ENCODE results near the gene CDC42BPB. TPM values are rescaled to one million over a fixed set of nuclear protein-coding genes. Genes with fewer than 3 reads are reported as not detected.

The CDC42BPB gene
- polyA plus RNA-seq, 1 of the 3 experiments (the other 2 are of a cell fraction) = 61.6 TPM

- no peak for TF ChIP-seq IRF3 (IDR thresholded peaks at IDR 0.05; ENCODE audit: low read depth, low read length)
These were observed 23.7 kb downstream of the CDC42BPB start (continued) for GRCh38 chr14:103033681-103034096.

GRCh38 chr14:103031956-103032355, 25.4 kb downstream of the CDC42BPB start:
- Histone ChIP-seq H3K79me2 (ENCODE audit: insufficient read depth) (peaks cover 100% of the 10 kb centered on the region), H2AFZ (ENCODE audit: low read depth) (no peak overlapping the region), H3K27me3 (ENCODE audit: insufficient read depth) (no peaks in the 10 kb centered on the region), H4K20me1 (ENCODE audit: insufficient read depth) (peaks cover 96% of the 10 kb centered on the region), H3K4me2 (no peak overlapping the region), H3K4me3 (ENCODE audit: low read depth in 2 of 2, low read length in 1 of 2) (no peak overlapping the region), H3K4me1 (ENCODE audit: control insufficient read depth in 1 of 2, insufficient read depth in 2 of 2, low read depth in 1 of 2, low read length in 1 of 2) (peaks cover 0 to 18% of the 10 kb centered on the region in 2 experiments; a peak in 1 of 4 replicates), H3K9ac (no peak overlapping the region), H3K9me2 (no peaks in the 10 kb centered on the region), H3K36me3 (replicated peaks in 1 of 2; ENCODE audit: control insufficient read depth in 1 of 2, insufficient read depth in 2 of 2, low read length in 1 of 2) (no peaks in the 10 kb centered on the region), H3F3A (replicated peaks; ENCODE audit: insufficient read depth) (peaks cover 16% of the 10 kb centered on the region), H3K9me3 (no peaks in the 10 kb centered on the region), H3K27ac (ENCODE audit: low read depth in 2 of 2, low read length in 1 of 2) (peak overlapping the region in 1 of 2 experiments; percentile 88; a peak in 2 of 4 replicates)
- POLR2A ChIA-PET = no interaction called here
- TF ChIP-seq SMC3 (IDR thresholded peaks at IDR 0.05; ENCODE audit: low read depth, low read length) (no peak), CTCF (IDR thresholded peaks at IDR 0.05) (peak; percentile 23; the same call in 1 of the 2 replicates), RXRA (IDR thresholded peaks at IDR 0.05; ENCODE audit: borderline replicate concordance, low read depth) (no peak)
- CTCF ChIA-PET = interaction anchor here (1.0 to 1.5 kb wide), 6 partner anchors 11 to 42 kb away, joined by 3 to 9 read pairs (median 4); no protein-coding TSS in a partner anchor
- WGBS (ENCODE audit: low lambda C conversion rate) = 86% methylated on average over 9 of the region's 9 CpGs
- peak; percentile 64 for DNase-seq

GRCh38 chr14:103031566-103031911, 25.8 kb downstream of the CDC42BPB start:
- no peak overlapping the region for H3K4me3 ChIP-seq (ENCODE audit: low read depth in 2 of 2, low read length in 1 of 2)
- H3K9me2 ChIP-seq = no peaks in the 10 kb centered on the region
- 59% methylated on average over 4 of the region's 6 CpGs for WGBS (ENCODE audit: low lambda C conversion rate)
- no peaks in the 10 kb centered on the region for H3K36me3 ChIP-seq (replicated peaks in 1 of 2; ENCODE audit: control insufficient read depth in 1 of 2, insufficient read depth in 2 of 2, low read length in 1 of 2)
- H3K79me2 ChIP-seq (ENCODE audit: insufficient read depth) = peaks cover 100% of the 10 kb centered on the region
- H4K20me1 ChIP-seq (ENCODE audit: insufficient read depth) = peaks cover 94% of the 10 kb centered on the region
- H3K9ac ChIP-seq = no peak overlapping the region
- peaks cover 0 to 18% of the 10 kb centered on the region in 2 experiments; a peak in 1 of 4 replicates for H3K4me1 ChIP-seq (ENCODE audit: control insufficient read depth in 1 of 2, insufficient read depth in 2 of 2, low read depth in 1 of 2, low read length in 1 of 2)
- peak; percentile 81 for DNase-seq
- no peaks in the 10 kb centered on the region for H3K27me3 ChIP-seq (ENCODE audit: insufficient read depth)
- H3K4me2 ChIP-seq = no peak overlapping the region
- peaks cover 16% of the 10 kb centered on the region for H3F3A ChIP-seq (replicated peaks; ENCODE audit: insufficient read depth)
- CTCF ChIA-PET = interaction anchor here (1.0 to 1.5 kb wide), 6 partner anchors 11 to 43 kb away, joined by 3 to 9 read pairs (median 4); no protein-coding TSS in a partner anchor
- no peaks in the 10 kb centered on the region for H3K9me3 ChIP-seq
- TF ChIP-seq NRF1 (IDR thresholded peaks at IDR 0.05; ENCODE audit: low read depth, low read length) (no peak), RCOR1 (IDR thresholded peaks at IDR 0.05; ENCODE audit: low read length) (peak; percentile 51; the same call in 1 of the 2 replicates), ELF1 (IDR thresholded peaks at IDR 0.05) (no peak), SIN3A (IDR thresholded peaks at IDR 0.05; ENCODE audit: borderline replicate concordance, low read depth, low read length) (no peak), CTCF (IDR thresholded peaks at IDR 0.05) (no peak), MXI1 (IDR thresholded peaks at IDR 0.05; ENCODE audit: low read depth, low read length) (peak; percentile 63), MEF2A (IDR thresholded peaks at IDR 0.05; ENCODE audit: borderline replicate concordance, low read depth) (no peak), CHD2 (IDR thresholded peaks at IDR 0.05; ENCODE audit: low read length, partially characterized antibody) (peak; percentile 34), EP300 (IDR thresholded peaks at IDR 0.05; ENCODE audit: borderline replicate concordance in 1 of 2, low read depth in 1 of 2, low read length in 1 of 2) (peak in 1 of 2 experiments; percentile 81; a peak in 2 of 4 replicates)
- POLR2A ChIA-PET = no interaction called here
- H2AFZ ChIP-seq (ENCODE audit: low read depth) = no peak overlapping the region
- peak overlapping the region; percentile 21 to 88; a peak in 3 of 4 replicates for H3K27ac ChIP-seq (ENCODE audit: low read depth in 2 of 2, low read length in 1 of 2)
